Hypothalamus (tissue), 51 donors: Measurements from ENCODE around the gene LEFTY2.
"Not testable (repeated sequence)": the region's sequence is repeated elsewhere in the genome, so short reads cannot be mapped to it uniquely, and the experiment has no call there.

Experiments used
- DNase-seq, 51 donors: peaks; one replicate each; lab custom pipeline; 2025; lab: John Stamatoyannopoulos, UW

The LEFTY2 gene

DNA sequence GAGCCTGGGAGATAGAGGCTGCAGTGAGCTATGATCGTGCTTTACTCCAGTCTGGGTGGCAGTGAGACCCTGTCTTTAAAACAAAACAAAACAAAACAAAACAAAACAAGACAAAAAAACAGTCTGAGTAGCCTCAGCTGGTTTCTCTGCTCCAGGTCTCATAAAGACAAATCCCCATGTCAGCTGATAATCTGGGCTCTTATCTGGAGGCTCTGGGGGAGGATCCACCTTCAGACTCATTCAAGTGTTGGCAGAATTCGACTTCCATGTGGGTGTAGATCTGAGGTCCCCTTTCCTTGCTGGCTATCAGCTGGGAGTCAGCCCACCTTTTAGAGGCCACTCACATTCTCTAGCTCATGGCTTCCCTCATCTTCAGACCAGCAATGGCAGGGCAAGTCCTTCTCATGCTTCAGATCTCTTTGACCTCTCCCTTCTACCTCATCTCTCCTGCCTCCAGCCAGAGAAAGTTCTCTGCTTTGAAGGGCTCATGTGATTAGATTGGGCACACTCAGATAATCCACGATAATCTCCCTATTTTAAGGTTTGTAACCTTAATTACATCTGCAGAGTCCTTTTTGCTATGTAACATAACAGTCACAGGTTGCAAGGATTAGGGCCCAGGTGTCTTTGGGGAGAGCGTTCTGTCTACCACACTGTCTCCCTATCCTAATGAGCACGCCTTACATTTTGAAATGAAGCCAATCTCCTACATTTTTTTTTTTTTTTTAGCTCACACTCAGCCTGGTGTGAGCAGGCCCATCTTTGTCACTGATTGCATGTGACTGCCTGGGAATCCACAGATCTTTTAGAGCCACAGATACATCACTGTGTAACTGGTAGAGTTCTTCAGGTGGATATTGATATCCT, 9.5 kb downstream of the LEFTY2 start:
- no peak for DNase-seq

DNA sequence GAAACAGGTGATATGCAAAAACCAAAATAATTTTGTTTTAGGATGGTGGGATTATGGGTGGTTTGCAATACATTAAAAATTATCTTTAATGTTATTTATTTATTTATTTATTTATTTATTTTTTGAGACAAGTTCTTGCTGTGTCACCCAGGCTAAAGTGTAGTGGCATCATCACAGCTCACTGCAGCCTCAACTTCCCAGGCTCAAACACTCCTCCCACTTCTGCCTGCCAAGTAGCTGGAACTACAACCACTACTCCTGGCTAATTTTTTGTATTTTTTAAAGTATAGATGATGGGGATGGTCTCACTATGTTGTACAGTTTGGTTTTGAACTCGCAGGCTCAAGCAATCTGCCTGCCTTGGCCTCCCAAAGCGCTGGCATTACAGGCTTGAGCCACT, 10.5 kb downstream of the LEFTY2 start:
- DNase-seq, result no peak

DNA sequence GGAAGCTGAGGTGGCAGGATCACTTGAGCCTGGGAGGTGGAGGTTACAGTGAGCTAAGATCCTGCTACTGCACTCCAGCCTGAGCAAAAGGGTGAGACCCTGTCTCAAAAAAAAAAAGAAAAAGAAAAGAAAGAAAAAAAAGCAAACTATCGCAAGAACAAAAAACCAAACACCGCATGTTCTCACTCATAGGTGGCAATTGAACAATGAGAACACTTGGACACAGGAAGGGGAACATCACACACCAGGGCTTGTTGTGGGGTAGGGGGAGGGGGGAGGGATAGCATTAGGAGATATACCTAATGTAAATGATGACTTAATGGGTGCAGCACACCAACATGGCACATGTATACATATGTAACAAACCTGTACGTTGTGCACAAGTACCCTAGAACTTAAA, 11.6 kb downstream of the LEFTY2 start:
- DNase-seq, result not testable (repeated sequence)

DNA sequence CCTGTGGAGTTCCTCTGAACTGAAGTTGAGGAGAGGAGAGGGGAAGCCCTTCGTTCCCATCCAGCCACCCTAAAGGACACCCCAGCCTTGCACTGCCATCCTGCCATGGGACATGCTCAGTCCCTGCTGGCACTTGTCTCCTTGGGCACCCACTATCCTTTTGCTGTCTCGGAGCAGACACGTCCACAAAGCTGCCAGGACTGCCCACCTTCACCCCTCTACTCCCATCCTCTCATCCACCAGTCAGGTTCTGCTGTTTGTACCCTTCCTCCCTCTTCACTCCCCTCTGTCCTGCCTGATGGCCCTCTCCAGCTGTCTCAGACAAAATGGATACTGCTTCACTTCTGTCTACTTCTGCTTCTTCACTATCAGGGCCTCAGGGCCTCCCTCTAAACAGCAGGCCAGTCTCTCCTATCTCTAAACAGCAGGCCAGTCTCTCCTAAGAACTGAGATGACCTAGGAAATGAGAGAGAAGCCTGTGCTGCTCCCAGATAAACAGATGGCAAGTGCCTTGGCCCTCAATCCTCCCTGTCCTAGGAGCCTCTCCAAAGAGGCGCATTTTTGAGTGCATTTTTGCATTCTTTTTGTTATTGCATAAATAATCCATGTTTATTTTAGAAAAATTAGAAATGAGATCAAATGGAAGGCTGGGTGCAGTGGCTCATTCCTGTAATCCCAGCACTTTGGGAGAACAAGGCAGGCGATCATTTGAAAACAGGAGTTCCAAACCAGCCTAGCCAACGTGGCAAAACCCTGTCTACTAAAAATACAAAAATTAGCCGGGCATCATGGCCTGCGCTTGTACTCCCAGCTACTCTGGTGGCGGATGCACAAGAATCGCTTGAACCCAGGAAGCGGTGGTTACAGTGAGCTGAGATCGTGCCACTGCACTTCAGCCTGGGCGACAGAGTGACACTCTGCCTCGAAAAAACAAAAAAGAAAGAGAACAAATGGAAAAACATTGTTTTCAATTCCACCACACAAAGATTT, 12.5 kb downstream of the LEFTY2 start:
- DNase-seq, result no peak

DNA sequence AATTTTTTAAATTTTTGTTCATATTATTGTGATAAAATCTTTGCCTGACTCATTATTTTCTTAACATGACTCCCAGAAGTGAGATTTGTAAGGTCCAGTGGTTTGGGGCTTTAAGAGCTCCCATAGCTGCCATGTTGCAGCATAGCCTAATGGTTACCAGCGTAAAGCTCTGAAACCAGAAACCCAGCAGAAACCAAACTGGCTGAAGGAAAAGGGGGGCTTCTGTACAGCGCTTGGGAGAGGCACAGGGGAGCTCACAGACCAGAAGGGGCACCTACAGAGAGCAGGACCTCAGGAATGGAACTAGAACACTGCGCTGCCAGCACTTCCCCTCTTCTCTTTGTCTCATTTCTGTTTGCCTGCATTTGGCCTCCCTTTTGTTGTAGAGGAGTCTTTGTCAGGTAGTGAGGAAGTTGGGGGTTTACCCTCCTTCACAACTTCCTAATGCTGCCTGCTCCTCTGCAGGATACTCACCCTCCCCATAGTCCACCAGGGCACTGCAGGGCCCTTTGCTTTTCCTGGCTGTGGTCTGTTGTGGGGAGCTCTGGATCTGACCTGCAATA, 14.4 kb downstream of the LEFTY2 start:
- DNase-seq, result no peak

DNA sequence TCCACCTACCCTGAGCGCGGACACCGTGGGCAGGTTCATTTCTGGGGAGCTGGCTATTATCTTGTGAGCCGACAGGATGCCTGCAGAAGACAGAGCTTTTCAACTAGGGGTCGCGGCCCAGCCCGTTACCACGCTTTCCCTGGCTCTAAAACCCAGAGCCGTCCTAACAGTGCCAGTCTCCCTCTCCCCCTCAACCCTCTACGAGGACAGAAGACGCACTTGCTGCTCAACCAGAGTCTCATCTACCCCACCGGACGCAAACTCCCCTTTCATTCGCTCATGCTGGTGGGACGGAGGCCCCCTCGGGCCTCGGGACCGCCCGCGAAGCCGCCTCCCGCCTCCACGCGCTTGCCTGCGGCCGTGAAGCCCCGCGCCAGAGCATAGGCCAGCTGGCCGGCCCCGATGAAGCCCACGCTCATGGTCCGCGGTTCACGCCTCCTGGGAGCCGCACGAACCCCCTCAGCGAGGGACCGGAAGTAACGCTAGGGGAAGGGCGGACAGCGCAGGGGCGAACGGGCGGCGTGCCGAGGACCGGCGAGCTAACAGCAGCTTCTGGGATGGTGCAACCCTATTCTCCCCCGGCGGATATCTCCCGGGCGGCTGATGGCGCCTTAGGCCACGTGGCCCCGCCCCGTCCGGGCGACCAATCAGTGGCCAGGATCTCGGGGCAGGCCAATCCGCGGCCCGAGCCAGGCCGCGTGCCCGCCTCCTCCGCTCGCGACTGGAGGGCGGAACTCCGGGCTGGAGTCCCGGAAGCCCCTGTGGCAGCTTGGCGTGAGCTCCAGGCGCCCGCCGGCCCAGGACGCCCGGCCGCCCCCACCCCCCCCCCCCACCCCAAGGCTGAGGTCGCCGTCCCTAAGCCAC, 17.1 kb downstream of the LEFTY2 start, which contains the start of gene PYCR2:
TSS of gene PYCR2 (minus strand) at position 559 of the 864 bp plus-strand sequence. CDS start at position 419, 140 bp downstream.
- DNase-seq, result peak; percentile 74 to 97 (median 93)

DNA sequence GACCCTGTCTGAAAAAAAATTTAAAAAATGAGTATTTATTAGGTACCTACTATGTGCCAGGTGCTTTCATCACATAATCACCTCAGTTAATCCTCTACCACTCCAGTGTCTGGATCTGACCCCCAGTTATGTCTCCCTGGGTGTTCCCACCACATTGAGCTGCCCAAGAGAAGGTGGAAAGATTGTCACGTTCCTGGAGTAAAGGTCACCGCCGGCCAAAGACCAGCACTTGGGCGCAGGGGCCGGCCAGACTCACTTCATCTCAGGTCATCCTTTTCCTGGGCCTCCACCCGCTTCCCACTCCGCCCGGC, 17.7 kb downstream of the LEFTY2 start:
- DNase-seq, result no peak

DNA sequence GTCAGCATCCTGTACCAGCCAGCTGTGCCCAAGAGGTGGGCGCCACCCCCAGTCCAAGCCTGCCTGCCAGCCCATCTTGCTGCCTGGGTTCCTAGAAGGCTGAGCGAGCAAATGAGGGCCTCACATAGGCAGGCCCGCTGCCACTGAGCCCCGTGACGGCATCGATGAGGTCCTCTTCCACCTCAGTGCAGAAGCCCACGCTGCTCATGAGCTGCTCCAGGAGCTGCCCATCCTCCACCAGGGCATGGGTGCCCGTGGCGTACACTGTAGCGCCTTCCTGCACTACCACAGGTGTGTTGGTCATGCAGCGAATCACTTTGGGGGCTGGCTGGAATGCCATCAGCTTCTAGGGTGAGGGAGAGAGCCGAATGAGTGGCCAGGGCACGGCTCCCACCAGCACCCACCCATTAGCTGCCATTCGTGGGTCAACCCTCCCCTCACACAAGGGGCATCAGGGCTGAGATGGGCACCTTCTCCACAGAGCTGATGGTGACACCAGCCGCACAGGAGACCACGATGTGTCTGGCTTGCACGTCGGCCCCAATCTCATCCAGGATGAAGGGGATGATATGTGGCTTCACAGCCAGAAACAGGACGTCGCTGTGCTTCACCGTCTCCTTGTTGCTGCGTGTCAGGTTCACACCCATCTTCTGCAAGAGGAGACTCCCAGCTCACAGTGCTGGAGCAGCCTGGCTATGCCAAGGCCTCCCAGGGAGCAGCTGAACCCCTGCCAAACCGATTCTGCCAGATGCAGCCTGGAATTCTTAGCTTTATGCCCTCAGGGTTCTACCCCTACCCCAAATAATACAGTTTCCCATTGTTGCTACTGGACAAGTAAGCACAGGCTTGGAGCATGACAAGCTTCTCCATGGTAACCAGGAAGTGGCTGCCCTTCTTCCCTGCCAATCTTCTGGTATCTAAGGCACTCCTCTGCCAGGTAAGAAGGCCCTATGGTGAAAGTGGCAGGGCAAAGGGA, 19.0 kb downstream of the LEFTY2 start:
- peak in 4 of 51 donors; percentile 8 to 17 (median 10) for DNase-seq

DNA sequence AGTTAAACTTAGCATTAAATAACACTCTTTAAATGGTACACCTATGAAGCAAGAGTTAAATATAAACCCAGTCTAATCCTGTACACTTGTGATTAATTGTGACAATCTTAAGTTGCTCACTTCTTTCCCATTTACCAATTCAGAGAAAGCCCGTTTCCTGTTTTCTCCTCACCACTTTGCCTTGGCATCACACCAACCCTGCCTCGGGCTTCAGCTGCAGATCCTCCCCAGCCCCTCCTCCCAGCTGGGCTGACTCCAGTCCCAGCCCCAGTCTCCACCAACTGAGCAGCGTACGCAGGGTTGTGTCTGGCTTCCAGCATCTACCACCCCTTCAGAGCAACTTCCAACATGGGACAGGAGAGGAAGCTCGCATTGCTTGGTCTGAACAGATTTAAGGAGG, 21.1 kb downstream of the LEFTY2 start:
- peak in 50 of 51 donors; percentile 10 to 93 (median 74) for DNase-seq

DNA sequence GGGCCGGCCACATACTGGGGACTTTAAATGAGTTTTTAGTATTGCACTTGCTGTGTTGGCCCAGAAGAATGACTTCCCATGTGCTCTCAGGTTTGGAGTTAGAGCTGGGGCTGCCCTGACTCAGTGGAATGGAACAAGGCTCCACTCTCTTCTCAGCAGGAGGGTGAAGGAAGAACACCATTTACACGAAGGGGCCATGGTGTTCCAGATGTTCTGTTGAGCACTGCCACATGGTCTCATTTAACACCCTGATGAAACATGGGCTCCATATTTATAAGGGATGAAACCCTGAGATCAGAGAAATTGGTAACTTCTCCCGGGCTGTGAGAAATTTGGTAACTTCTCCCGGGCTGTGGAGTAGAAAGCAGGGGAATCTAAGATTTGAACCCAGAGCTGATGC, 22.7 kb downstream of the LEFTY2 start:
- DNase-seq, result no peak

DNA sequence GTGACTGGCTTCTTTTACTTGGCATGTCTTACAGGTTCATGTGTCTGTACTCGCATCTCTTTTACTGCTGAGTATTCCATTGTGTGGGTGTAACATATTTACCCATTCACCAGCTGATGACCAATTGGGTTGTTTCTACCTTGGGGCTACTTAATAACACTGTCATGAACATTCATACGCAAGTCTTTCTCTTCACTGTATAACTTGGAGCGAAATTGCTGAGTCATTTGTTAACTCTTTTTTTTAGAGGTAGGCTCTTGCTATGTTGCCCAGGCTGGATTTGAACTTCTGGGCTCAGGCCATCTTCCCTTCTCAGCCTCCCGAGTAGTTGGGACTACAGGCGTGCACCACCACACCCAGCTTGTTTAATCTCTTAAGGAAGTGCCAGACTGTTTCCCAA, 23.5 kb downstream of the LEFTY2 start:
- DNase-seq, result no peak

DNA sequence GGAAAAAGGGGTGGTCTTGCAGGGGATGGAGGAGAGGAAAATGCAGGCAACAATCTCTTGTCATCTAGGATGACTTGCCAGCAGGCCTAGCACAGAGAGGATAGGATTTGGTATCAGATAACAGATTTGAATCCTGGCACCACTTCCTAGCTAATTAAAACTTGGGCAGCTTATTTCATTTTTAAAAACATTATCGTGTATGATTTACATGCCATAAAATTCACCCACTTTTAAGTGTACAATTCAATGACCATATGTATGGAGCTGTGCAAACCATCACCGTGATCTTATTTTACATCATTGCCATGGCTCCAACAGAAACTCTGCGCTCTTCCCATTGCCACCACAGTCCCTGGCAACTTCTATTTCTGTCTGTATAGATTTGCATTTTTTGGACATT, 23.9 kb downstream of the LEFTY2 start:
- DNase-seq, result no peak

DNA sequence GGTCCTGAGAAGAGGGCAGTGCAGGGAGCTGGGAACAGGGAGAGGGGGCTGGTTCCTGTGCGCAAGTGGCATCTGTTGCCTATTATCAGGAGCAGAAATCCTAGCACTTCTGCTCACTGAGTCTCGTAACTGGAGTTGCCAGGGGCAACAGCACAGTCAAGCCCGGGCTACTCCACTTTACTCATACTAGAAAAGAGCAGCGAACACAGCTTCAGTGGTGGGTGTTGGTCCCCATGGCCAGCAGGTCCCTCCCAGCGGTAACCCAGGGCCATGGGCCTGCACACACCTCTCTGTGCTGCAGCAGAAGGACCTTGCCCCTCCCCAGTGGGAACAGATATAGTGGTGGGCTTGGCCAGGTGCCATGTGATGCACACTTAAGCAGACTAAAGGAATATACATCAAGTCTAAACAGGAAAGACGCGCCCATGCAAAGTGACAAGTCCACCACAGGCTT, 25.5 kb downstream of the LEFTY2 start:
- DNase-seq, result peak in 16 of 51 donors; percentile 3 to 40 (median 26)

DNA sequence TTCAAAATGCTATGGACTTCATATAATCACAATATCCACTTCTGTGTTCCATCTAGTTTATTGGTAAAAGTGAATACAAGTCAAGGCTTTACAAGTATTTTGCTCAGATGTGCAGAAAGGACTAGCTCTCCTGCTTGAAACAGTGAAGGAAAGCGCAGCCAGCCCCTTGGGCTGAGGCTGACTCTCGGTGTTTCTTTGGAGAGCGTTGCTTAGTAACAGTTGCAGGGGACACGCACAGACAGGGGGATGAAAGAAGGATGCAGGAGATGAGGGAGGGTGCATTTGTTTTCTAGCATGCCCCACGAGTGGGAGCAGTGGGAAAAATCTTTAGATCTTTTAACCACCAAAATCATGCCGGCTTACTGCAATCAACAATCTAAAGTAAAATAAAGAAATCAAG, 26.1 kb downstream of the LEFTY2 start:
- DNase-seq, result peak in 9 of 51 donors; percentile 6 to 37 (median 14)

DNA sequence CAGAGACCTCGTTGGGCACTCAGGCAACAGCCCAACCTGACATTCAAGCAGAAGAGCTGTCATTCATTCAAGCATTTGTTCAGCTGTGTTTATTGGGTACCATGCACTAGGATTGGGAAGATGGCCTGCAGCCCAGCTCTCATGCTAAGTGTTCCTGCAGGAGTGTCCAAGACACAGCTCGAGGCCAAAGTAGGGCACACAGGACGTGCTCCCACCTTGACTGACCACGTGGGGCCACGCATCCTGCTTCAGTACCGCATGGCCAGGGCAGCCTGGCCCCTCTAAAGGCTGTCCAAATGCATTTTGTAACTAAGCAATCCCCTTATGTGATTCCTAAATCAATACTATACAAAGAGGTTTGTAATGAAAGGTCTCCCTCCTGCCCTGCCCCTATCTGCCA, 26.6 kb downstream of the LEFTY2 start:
- DNase-seq, result no peak

DNA sequence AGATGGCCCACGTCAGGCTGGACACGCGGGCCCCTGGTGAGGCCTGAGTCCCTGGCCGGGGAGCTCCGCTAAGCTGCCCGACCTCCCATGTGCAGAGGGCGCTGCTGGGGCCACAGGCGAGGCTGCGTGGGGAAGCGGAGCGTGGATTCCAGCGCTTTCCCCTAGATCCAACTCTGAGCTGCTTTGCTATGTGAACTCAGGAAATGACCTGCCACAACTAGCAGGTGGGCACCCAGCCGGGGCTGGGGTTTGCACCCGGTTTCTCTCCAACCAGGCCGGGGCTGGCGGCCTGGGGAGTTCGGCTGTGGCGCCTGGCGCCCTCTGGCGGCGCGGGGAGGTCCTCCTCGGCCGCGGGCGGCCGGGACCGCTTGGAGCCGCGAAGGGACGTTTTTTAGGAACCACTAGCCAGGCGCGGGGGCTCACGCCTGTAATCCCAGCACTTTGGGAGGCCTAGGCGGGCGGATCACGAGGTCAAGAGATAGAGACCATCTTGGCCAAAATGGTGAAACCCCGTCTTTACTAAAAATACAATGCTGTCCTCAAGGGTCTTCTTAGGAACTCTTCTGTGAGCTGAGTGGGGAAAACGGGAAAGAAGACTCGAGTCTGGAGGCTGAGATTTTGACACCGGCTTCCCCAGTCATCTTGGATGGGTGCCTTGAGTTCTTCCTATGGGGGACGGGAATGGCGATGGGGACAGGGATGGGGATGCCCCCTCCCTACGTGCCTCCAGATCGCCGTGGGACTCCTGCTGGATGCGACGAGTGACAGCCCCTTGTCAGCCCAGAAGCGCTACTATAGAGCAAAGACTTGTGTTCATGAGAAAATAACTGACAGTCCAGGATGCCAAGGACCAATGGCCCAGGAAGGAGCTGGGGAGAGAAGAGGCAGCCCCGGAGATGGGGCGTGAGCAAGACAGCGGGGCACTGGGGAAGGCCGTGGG, 29.6 kb downstream of the LEFTY2 start:
- DNase-seq, result peak in 40 of 51 donors; percentile 3 to 81 (median 33)

DNA sequence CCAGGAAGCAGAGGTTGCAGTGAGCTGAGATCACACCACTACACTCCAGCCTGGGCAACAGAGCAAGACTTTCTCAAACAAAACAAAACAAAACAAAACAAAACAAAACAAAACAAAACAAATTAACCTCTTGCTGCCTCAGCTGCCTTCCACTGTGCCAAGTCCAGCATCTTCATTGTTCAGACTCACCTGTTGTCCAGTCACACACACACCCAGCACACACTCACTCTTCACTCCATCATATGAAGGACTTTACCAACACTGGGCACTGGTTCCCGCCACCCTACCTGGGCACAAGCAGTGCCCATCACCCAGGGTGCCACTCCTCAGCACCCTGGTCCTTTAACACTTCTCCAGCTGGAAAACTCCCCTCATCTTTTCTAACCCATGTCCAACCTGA, 31.5 kb downstream of the LEFTY2 start:
- DNase-seq, result no peak

DNA sequence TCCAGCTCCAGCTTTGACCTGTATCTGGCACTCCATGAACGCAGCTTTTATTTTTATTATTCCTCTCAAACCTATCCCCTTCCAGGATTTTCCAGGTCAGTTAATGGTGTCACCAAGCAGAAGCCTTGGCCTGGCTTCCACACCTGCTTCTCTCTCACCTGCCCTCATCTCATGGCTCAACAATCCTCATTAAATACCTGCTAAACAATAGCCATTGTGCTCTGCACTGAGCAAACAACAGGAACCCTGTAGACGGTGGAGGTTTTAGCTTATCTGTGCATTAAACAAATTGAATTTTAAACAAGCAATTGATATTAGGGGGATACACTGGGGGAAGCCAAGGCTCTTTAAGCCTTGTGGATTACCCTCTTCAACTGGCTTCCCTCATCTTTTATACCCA, 32.2 kb downstream of the LEFTY2 start:
- DNase-seq, result no peak
